Fibroblast of lung (primary cell): ENCODE results near the gene IFT57. TPM values are rescaled to one million over a fixed set of nuclear protein-coding genes. Genes with fewer than 3 reads are reported as not detected.

ENCODE experiments used
- DNase-seq, 2 donors: peaks; one replicate each; pipeline versions ENCODE4 v3.0.0 to v3.0.0-alpha.2; 2010; ENCODE audit warnings: low read depth in 2 of 2
- H2AFZ ChIP-seq: 2 replicates; pipeline ENCODE4 v1.5.1; 2012; ENCODE audit warnings: low read length, control low read depth, inconsistent platforms
- H3K27ac ChIP-seq: 2 replicates; pipeline ENCODE4 v1.5.1; 2011; ENCODE audit warnings: low read length, control low read depth; ENCODE audit not compliant: insufficient read depth
- H3K27me3 ChIP-seq: 2 replicates; pipeline ENCODE4 v1.5.1; 2011; ENCODE audit warnings: mild to moderate bottlenecking, low read length; ENCODE audit not compliant: control insufficient read depth, insufficient read depth
- H3K36me3 ChIP-seq: 2 replicates; pipeline ENCODE4 v1.5.1; 2011; ENCODE audit warnings: low read length; ENCODE audit not compliant: control insufficient read depth, insufficient read depth
- H3K4me1 ChIP-seq: 2 replicates; pipeline ENCODE4 v1.5.1; 2011; ENCODE audit warnings: low read length; ENCODE audit not compliant: control insufficient read depth, insufficient read depth; ENCODE audit errors: extremely low read depth
- H3K4me2 ChIP-seq: 2 replicates; pipeline ENCODE4 v1.5.1; 2011; ENCODE audit warnings: low read length, control low read depth; ENCODE audit not compliant: insufficient read depth; ENCODE audit errors: extremely low read depth
- H3K4me3 ChIP-seq, 4 experiments: fragments of 200-600 bp in 1 of 4; sonication (generic) in 1 of 4; replicated peaks in 1 of 4; 2 replicates each; pipeline ENCODE4 v1.5.1; 2011 to 2016; ENCODE audit warnings: low read length in 4 of 4, low read depth in 3 of 4, mild to moderate bottlenecking in 3 of 4, control low read depth in 2 of 4, inconsistent platforms in 1 of 4, mixed read lengths in 1 of 4; ENCODE audit not compliant: insufficient read depth in 1 of 4; ENCODE audit errors: control extremely low read depth in 1 of 4
- H3K79me2 ChIP-seq: 2 replicates; pipeline ENCODE4 v1.5.1; 2012; ENCODE audit warnings: mild to moderate bottlenecking, low read length, inconsistent platforms; ENCODE audit not compliant: control insufficient read depth, insufficient read depth
- H3K9ac ChIP-seq: 2 replicates; pipeline ENCODE4 v1.5.1; 2011; ENCODE audit warnings: mild to moderate bottlenecking, low read length, control low read depth; ENCODE audit not compliant: insufficient read depth
- H3K9me3 ChIP-seq: 2 replicates; pipeline ENCODE4 v1.5.1; 2012; ENCODE audit warnings: low read depth, low read length; ENCODE audit not compliant: control insufficient read depth, insufficient read depth
- H4K20me1 ChIP-seq: 2 replicates; pipeline ENCODE4 v1.5.1; 2011; ENCODE audit warnings: low read length; ENCODE audit not compliant: control insufficient read depth, insufficient read depth; ENCODE audit errors: extremely low read depth
- CTCF ChIP-seq, 2 donors: IDR thresholded peaks in 1 of 2; conservative IDR thresholded peaks in 1 of 2; 1 replicate in 1 of 2; 2 replicates in 1 of 2; pipeline ENCODE4 v1.5.1; 2011 to 2012; ENCODE audit warnings: low read length in 2 of 2, control low read depth in 1 of 2, inconsistent platforms in 1 of 2, low read depth in 1 of 2, mild to moderate bottlenecking in 1 of 2
- EZH2 ChIP-seq: IDR thresholded peaks from 2 replicates; pipeline ENCODE4 v1.5.1; 2012; ENCODE audit warnings: low read length, control low read depth, mild to moderate bottlenecking; ENCODE audit errors: missing control alignments
- polyA plus RNA-seq, 2 donors: library from polyadenylated mRNA; depleted of rRNA in 1 of 2; stranded (reverse) in 1 of 2; unstranded in 1 of 2; fragments of >200 nt; gene quantifications; 2 replicates each; pipeline ENCODE4 v1.2.1, GENCODE V29; 2011 to 2012; ENCODE audit warnings: missing spikeins in 1 of 2
- total RNA-seq: library from RNA; depleted of rRNA; stranded (reverse); fragments of >200 nt; gene quantifications from 2 replicates; pipeline ENCODE4 v1.2.1, GENCODE V29; 2014

Gene IFT57
- total and polyA plus RNA-seq, 2 donors (not counting 1 experiment from before 2014, with no cell fraction given), result 55.5 to 60.3 TPM

GRCh38 chr3:108235290-108235689 is 13.1 kb upstream of the IFT57 start:
- Histone ChIP-seq H3K9me3 (no peaks in the 10 kb centered on the region), H3K9ac (no peak overlapping the region), H3K36me3 (no peaks in the 10 kb centered on the region), H3K27me3 (no peaks in the 10 kb centered on the region), H2AFZ (no peak overlapping the region), H3K27ac (no peak overlapping the region), H3K79me2 (no peaks in the 10 kb centered on the region), H3K4me3 (no peak overlapping the region), H3K4me2 (no peak overlapping the region), H3K4me1 (no peaks in the 10 kb centered on the region), H4K20me1 (no peaks in the 10 kb centered on the region)
- no peak for DNase-seq
- TF ChIP-seq EZH2 (no peak), CTCF (conservative IDR thresholded peaks at IDR 0.05 in 1 of 2, IDR thresholded peaks at IDR 0.05 in 1 of 2; ENCODE audit: low read depth in 1 of 2, low read length in 2 of 2) (no peak)

- Histone ChIP-seq H3K9ac (no peak overlapping the region), H3K4me2 (no peak overlapping the region), H3K79me2 (no peaks in the 10 kb centered on the region), H4K20me1 (no peaks in the 10 kb centered on the region), H3K27me3 (no peaks in the 10 kb centered on the region), H3K4me1 (no peaks in the 10 kb centered on the region), H3K27ac (no peak overlapping the region), H2AFZ (no peak overlapping the region), H3K36me3 (no peaks in the 10 kb centered on the region), H3K4me3 (no peak overlapping the region), H3K9me3 (no peaks in the 10 kb centered on the region)
- TF ChIP-seq EZH2, result no peak
- TF ChIP-seq CTCF (conservative IDR thresholded peaks at IDR 0.05 in 1 of 2, IDR thresholded peaks at IDR 0.05 in 1 of 2; ENCODE audit: low read depth in 1 of 2, low read length in 2 of 2), result no peak
- no peak for DNase-seq
Observed at GRCh38 chr3:108234387-108234957, 12.2 kb upstream of the IFT57 start.

- H3K27me3 ChIP-seq, result no peaks in the 10 kb centered on the region
- no peak overlapping the region for H3K4me2 ChIP-seq
- no peak overlapping the region for H3K9ac ChIP-seq
- no peaks in the 10 kb centered on the region for H4K20me1 ChIP-seq
- H3K79me2 ChIP-seq, result no peaks in the 10 kb centered on the region
- TF ChIP-seq EZH2 (no peak), CTCF (conservative IDR thresholded peaks at IDR 0.05 in 1 of 2, IDR thresholded peaks at IDR 0.05 in 1 of 2; ENCODE audit: low read depth in 1 of 2, low read length in 2 of 2) (no peak)
- no peak for DNase-seq
- no peaks in the 10 kb centered on the region for H3K36me3 ChIP-seq
- no peak overlapping the region for H2AFZ ChIP-seq
- no peak overlapping the region for H3K27ac ChIP-seq
- H3K4me3 ChIP-seq, result no peak overlapping the region
- H3K4me1 ChIP-seq, result no peaks in the 10 kb centered on the region
- no peaks in the 10 kb centered on the region for H3K9me3 ChIP-seq
Observed at GRCh38 chr3:108228286-108228685, 6.1 kb upstream of the IFT57 start.
